Endothelial cell of umbilical vein (primary cell): ENCODE results near the gene KCTD2. TPM values are rescaled to one million over a fixed set of nuclear protein-coding genes. Genes with fewer than 3 reads are reported as not detected.
A peak's percentile ranks its signal among the peaks of the same experiment; 100 is the strongest.

Source experiments
- BruUV-seq: library from RNA; stranded (reverse); fragments of 400-500 nt; replicated peaks from 2 replicates; lab custom pipeline; 2021; lab: Mats Ljungman, UMichigan
- CTCF ChIA-PET: fragments of 300-600, 350-600 bp; sonication (Branson Sonifier 250); formaldehyde crosslinking; loops from one replicate; lab custom pipeline; 2021; ENCODE audit warnings: antibody characterized with exemption, inconsistent platforms; lab: Charles Lee
- POLR2A ChIA-PET: fragments of 300-600, 350-600 bp; sonication (Branson Sonifier 250); formaldehyde crosslinking; loops from one replicate; lab custom pipeline; 2021; ENCODE audit warnings: antibody characterized with exemption, inconsistent platforms; lab: Charles Lee
- DNase-seq: peaks from one replicate; pipeline ENCODE4 v3.0.0-alpha.2; 2011; ENCODE audit warnings: low read depth, low spot score
- FAIRE-seq: peaks from 2 replicates; lab custom pipeline; 2011; peaks lifted over from hg19 to GRCh38; lab: Jason Lieb, UNC
- H2AFZ ChIP-seq: 2 replicates; pipeline ENCODE4 v1.6.0; 2012; ENCODE audit warnings: low read depth, low read length, control low read depth, inconsistent platforms
- H3K27ac ChIP-seq: 2 replicates; pipeline ENCODE4 v1.5.1; 2011; ENCODE audit warnings: low read depth, mild to moderate bottlenecking, control low read depth, low read length, moderate library complexity; ENCODE audit not compliant: insufficient read depth
- H3K27me3 ChIP-seq, 2 experiments: 2 replicates each; pipeline versions ENCODE4 v1.6.0 to v1.6.1; 2011; ENCODE audit warnings: low read length in 2 of 2, mixed read lengths in 1 of 2; ENCODE audit not compliant: control insufficient read depth in 2 of 2, insufficient read depth in 2 of 2
- H3K36me3 ChIP-seq, 2 experiments: 2 replicates in 1 of 2; 3 replicates in 1 of 2; pipeline ENCODE4 v1.5.1; 2011; ENCODE audit warnings: low read length in 2 of 2, mild to moderate bottlenecking in 1 of 2, moderate library complexity in 1 of 2; ENCODE audit not compliant: control insufficient read depth in 2 of 2, insufficient read depth in 2 of 2; ENCODE audit errors: extremely low read depth in 1 of 2
- H3K4me1 ChIP-seq: 3 replicates; pipeline ENCODE4 v1.5.1; 2011; ENCODE audit warnings: mild to moderate bottlenecking, low read length; ENCODE audit not compliant: control insufficient read depth, insufficient read depth; ENCODE audit errors: extremely low read depth
- H3K4me2 ChIP-seq: 2 replicates; pipeline ENCODE4 v1.6.1; 2011; ENCODE audit warnings: low read length, control low read depth, mixed read lengths; ENCODE audit not compliant: insufficient read depth
- H3K4me3 ChIP-seq, 3 experiments: fragments of 200-600 bp in 1 of 3; sonication (generic), shearing (Covaris generic) in 1 of 3; replicated peaks in 1 of 3; 2 replicates each; pipeline ENCODE4 v1.5.1; 2011 to 2016; ENCODE audit warnings: control low read depth in 3 of 3, low read length in 3 of 3, mild to moderate bottlenecking in 2 of 3, inconsistent platforms in 1 of 3, low read depth in 1 of 3, moderate library complexity in 1 of 3; ENCODE audit not compliant: insufficient read depth in 1 of 3
- H3K79me2 ChIP-seq: 2 replicates; pipeline ENCODE4 v1.6.0; 2012; ENCODE audit warnings: low read length, inconsistent platforms; ENCODE audit not compliant: control insufficient read depth, insufficient read depth
- H3K9ac ChIP-seq: replicated peaks from 2 replicates; pipeline ENCODE3; 2011; ENCODE audit warnings: low read length, control low read depth; ENCODE audit not compliant: insufficient read depth; ENCODE audit errors: extremely low read depth
- H3K9me1 ChIP-seq: replicated peaks from 3 replicates; pipeline ENCODE4 v1.6.0; 2011; ENCODE audit warnings: mild to moderate bottlenecking, low read length; ENCODE audit not compliant: control insufficient read depth, insufficient read depth; ENCODE audit errors: extremely low read depth
- H3K9me3 ChIP-seq: replicated peaks from 2 replicates; pipeline ENCODE4 v1.5.1; 2012; ENCODE audit warnings: low read length, inconsistent platforms; ENCODE audit not compliant: control insufficient read depth, insufficient read depth
- H4K20me1 ChIP-seq: replicated peaks from 2 replicates; pipeline ENCODE3; 2011; ENCODE audit warnings: mild to moderate bottlenecking, low read length; ENCODE audit not compliant: control insufficient read depth, insufficient read depth; ENCODE audit errors: extremely low read depth
- POLR2AphosphoS5 ChIP-seq: IDR thresholded peaks from 2 replicates; pipeline ENCODE4 v1.6.1; 2012; ENCODE audit warnings: low read depth, mild to moderate bottlenecking, control low read depth, low read length, moderate library complexity; ENCODE audit not compliant: insufficient read depth
- dilution Hi-C: fragments of 300-500 bp; cut with MboI; formaldehyde crosslinking; loops from one replicate; pipeline ENCODE4 v1.15.0; 2019; ENCODE audit warnings: low sequenced_read_pairs; ENCODE audit not compliant: extremely low pct_ligation_motif_present
- intact Hi-C: fragments of 100-400 bp; cut with micrococcal nuclease; formaldehyde crosslinking; loops from one replicate; pipeline ENCODE4 v1.10.0; 2022
- polyA plus RNA-seq, 4 experiments: library from polyadenylated mRNA; depleted of rRNA in 3 of 4; stranded (reverse) in 3 of 4; unstranded in 1 of 4; fragments of >200 nt; gene quantifications; 2 replicates each; pipeline versions ENCODE4 v1.2.1 to v1.2.3, GENCODE V29; 2011 to 2012; ENCODE audit warnings: missing spikeins in 1 of 4
- small RNA-seq: library from RNA; depleted of rRNA; stranded (forward); fragments of <200 nt; gene quantifications from one replicate; pipeline ENCODE3, GENCODE V24; 2012; ENCODE audit warnings: low replicate concordance, low read depth; ENCODE audit not compliant: insufficient read depth, insufficient read length
- total RNA-seq: library from RNA; stranded (reverse); gene quantifications from 2 replicates; pipeline ENCODE4 v1.2.3, GENCODE V29; 2021

KCTD2 gene
- total and polyA plus RNA-seq, 2 donors (not counting 3 experiments of a cell fraction or from before 2014, with no cell fraction given) = 23.2 to 24.8 TPM

DNA sequence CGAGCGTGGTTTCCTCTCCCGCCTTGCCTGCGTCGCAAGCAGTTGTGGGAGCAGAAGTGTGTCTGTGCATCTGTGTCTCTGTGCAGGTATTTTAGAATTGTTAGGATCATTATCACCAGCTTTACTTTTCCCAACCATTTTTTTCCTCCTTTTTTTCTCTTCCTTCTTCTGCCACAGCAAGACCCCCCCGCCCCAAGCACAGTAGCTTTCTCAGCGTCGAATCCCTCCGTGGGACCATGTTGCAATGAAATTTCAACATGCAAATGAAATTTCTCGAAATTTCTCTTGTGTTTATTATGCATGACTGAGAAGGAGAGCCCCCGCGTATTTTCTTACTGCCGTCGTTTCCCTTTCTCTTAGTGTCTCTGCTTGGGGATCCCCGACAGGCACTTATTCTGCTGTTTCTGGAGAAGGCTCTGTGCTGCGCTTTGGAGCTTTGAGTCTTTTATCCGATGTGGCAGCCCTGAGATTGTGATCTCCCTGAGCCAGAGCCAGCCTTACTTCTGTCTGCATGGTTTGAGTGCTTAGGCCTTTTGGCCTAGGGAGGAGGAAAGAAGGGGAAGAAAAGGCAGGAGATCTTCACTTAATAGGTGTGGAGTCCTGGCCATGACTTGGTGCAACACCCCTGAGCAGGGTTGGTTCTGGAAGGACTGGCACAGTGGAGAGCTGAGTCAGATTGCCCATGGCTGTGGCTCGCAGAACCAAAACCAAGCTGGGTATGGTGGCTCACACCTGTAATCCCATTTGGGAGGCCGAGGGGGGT is 67.7 kb downstream of the KCTD2 start:
- Histone ChIP-seq H3K36me3 (peaks cover 0 to 3% of the 10 kb centered on the region in 2 experiments), H3K9me3 (no peaks in the 10 kb centered on the region), H3K4me2 (peak overlapping the region; percentile 68), H3K27ac (peak overlapping the region; percentile 44), H4K20me1 (no peaks in the 10 kb centered on the region), H3K9me1 (no peaks in the 10 kb centered on the region), H3K9ac (peak overlapping the region; percentile 42), H2AFZ (peak overlapping the region; percentile 88), H3K79me2 (no peaks in the 10 kb centered on the region), H3K4me1 (peaks cover 7% of the 10 kb centered on the region), H3K27me3 (no peaks in the 10 kb centered on the region), H3K4me3 (peak overlapping the region in 2 of 3 experiments; percentile 45 to 47)
- BruUV-seq = no TSS peak
- ChIA-PET POLR2A (interaction anchor here (1.0 to 1.5 kb wide), 6 partner anchors 10 to 87 kb away, joined by 3 to 12 read pairs (median 6); partner anchors contain the start of genes JPT1 and NT5C), CTCF (interaction anchor here (0.7 to 5.5 kb wide), 57 partner anchors 10 to 326 kb away, joined by 3 to 257 read pairs (median 6); partner anchors contain the start of genes CDR2L, MIF4GD, MRPL58 and NT5C)
- dilution Hi-C loops = no loop called here
- no peak for DNase-seq
- intact Hi-C loops = loop anchor here (1.0 kb wide), 7 partner anchors 10 to 298 kb away; partner anchors contain the start of genes JPT1, NT5C and NUP85
- TF ChIP-seq POLR2AphosphoS5 = no peak
- FAIRE-seq = no peak

Small RNA genes lying within 50 kb of the gene (small RNA-seq; reads per million reads assigned to genes)
- not detected for gene AC111186.1
- gene RF00019 = not detected
- gene RN7SL573P = not detected
- gene RNU6-362P = not detected

Other genes starting within 250 kb of the KCTD2 start
- 0.09 and 0.60 TPM in 2 replicates for gene GRIN2C, start 187.3 kb upstream of the KCTD2 start, total RNA-seq
- 0.03 and 0.04 TPM in 2 replicates for gene GRIN2C, start 187.3 kb upstream of the KCTD2 start, polyA plus RNA-seq
- 30.9 and 33.4 TPM in 2 replicates for gene FDXR, start 174.2 kb upstream of the KCTD2 start, total RNA-seq
- 19.7 and 20.4 TPM in 2 replicates for gene FDXR, start 174.2 kb upstream of the KCTD2 start, polyA plus RNA-seq
- gene FADS6, start 153.6 kb upstream of the KCTD2 start, total RNA-seq = not detected in 2 replicates
- not detected in 2 replicates for gene FADS6, start 153.6 kb upstream of the KCTD2 start, polyA plus RNA-seq
- gene USH1G, start 124.0 kb upstream of the KCTD2 start, total RNA-seq = not detected in 2 replicates
- gene USH1G, start 124.0 kb upstream of the KCTD2 start, polyA plus RNA-seq = not detected in 2 replicates
- not detected in 2 replicates for gene OTOP2, start 123.0 kb upstream of the KCTD2 start, total RNA-seq
- not detected in 2 replicates for gene OTOP2, start 123.0 kb upstream of the KCTD2 start, polyA plus RNA-seq
- gene OTOP3, start 111.3 kb upstream of the KCTD2 start, total RNA-seq = not detected in 2 replicates
- not detected in 2 replicates for gene OTOP3, start 111.3 kb upstream of the KCTD2 start, polyA plus RNA-seq
- gene HID1, start 74.5 kb upstream of the KCTD2 start, total RNA-seq = 36.8 and 41.4 TPM in 2 replicates
- 53.3 and 63.4 TPM in 2 replicates for gene HID1, start 74.5 kb upstream of the KCTD2 start, polyA plus RNA-seq
- 34.9 and 36.7 TPM in 2 replicates for gene CDR2L, start 59.6 kb upstream of the KCTD2 start, total RNA-seq
- 22.2 and 23.1 TPM in 2 replicates for gene CDR2L, start 59.6 kb upstream of the KCTD2 start, polyA plus RNA-seq
- gene MRPL58, start 34.6 kb upstream of the KCTD2 start, total RNA-seq = 38.0 and 38.8 TPM in 2 replicates
- 28.7 and 43.7 TPM in 2 replicates for gene MRPL58, start 34.6 kb upstream of the KCTD2 start, polyA plus RNA-seq
- 200 and 202 TPM in 2 replicates for gene ATP5PD, start 256 bp upstream of the KCTD2 start, total RNA-seq
- gene ATP5PD, start 256 bp upstream of the KCTD2 start, polyA plus RNA-seq = 176 and 182 TPM in 2 replicates
- 16.4 and 17.4 TPM in 2 replicates for gene SLC16A5, start 40.7 kb downstream of the KCTD2 start, total RNA-seq
- gene SLC16A5, start 40.7 kb downstream of the KCTD2 start, polyA plus RNA-seq = 23.3 and 31.9 TPM in 2 replicates
- gene ARMC7, start 62.7 kb downstream of the KCTD2 start, total RNA-seq = 14.5 and 15.7 TPM in 2 replicates
- gene ARMC7, start 62.7 kb downstream of the KCTD2 start, polyA plus RNA-seq = 11.8 and 13.1 TPM in 2 replicates
- 32.6 and 39.2 TPM in 2 replicates for gene NT5C, start 84.5 kb downstream of the KCTD2 start, total RNA-seq
- gene NT5C, start 84.5 kb downstream of the KCTD2 start, polyA plus RNA-seq = 29.1 and 38.0 TPM in 2 replicates
- 352 and 364 TPM in 2 replicates for gene JPT1, start 107.3 kb downstream of the KCTD2 start, total RNA-seq
- 143 and 212 TPM in 2 replicates for gene JPT1, start 107.3 kb downstream of the KCTD2 start, polyA plus RNA-seq
- gene SUMO2, start 135.7 kb downstream of the KCTD2 start, total RNA-seq = 424 and 437 TPM in 2 replicates
- gene SUMO2, start 135.7 kb downstream of the KCTD2 start, polyA plus RNA-seq = 62.0 and 75.6 TPM in 2 replicates
- gene NUP85, start 158.5 kb downstream of the KCTD2 start, total RNA-seq = 98.3 and 105 TPM in 2 replicates
- 116 and 120 TPM in 2 replicates for gene NUP85, start 158.5 kb downstream of the KCTD2 start, polyA plus RNA-seq
- gene GGA3, start 214.4 kb downstream of the KCTD2 start, total RNA-seq = 39.2 and 62.9 TPM in 2 replicates
- 41.2 and 41.6 TPM in 2 replicates for gene GGA3, start 214.4 kb downstream of the KCTD2 start, polyA plus RNA-seq
- gene MRPS7, start 214.7 kb downstream of the KCTD2 start, total RNA-seq = 65.7 and 79.8 TPM in 2 replicates
- gene MRPS7, start 214.7 kb downstream of the KCTD2 start, polyA plus RNA-seq = 74.8 and 82.8 TPM in 2 replicates
- 12.3 and 12.4 TPM in 2 replicates for gene MIF4GD, start 224.0 kb downstream of the KCTD2 start, total RNA-seq
- 35.7 and 37.1 TPM in 2 replicates for gene MIF4GD, start 224.0 kb downstream of the KCTD2 start, polyA plus RNA-seq
- 16.8 and 20.9 TPM in 2 replicates for gene SLC25A19, start 242.2 kb downstream of the KCTD2 start, total RNA-seq
- 20.0 and 20.6 TPM in 2 replicates for gene SLC25A19, start 242.2 kb downstream of the KCTD2 start, polyA plus RNA-seq